ENCODE data around the gene TCERG1L.

GRCh38 chr10:131355056-131355455 lies 43.5 kb upstream of the TCERG1L start:
- TF ChIP-seq CTCF (IDR thresholded peaks at IDR 0.05): no peak
- TF ChIP-seq, protein P1, sequence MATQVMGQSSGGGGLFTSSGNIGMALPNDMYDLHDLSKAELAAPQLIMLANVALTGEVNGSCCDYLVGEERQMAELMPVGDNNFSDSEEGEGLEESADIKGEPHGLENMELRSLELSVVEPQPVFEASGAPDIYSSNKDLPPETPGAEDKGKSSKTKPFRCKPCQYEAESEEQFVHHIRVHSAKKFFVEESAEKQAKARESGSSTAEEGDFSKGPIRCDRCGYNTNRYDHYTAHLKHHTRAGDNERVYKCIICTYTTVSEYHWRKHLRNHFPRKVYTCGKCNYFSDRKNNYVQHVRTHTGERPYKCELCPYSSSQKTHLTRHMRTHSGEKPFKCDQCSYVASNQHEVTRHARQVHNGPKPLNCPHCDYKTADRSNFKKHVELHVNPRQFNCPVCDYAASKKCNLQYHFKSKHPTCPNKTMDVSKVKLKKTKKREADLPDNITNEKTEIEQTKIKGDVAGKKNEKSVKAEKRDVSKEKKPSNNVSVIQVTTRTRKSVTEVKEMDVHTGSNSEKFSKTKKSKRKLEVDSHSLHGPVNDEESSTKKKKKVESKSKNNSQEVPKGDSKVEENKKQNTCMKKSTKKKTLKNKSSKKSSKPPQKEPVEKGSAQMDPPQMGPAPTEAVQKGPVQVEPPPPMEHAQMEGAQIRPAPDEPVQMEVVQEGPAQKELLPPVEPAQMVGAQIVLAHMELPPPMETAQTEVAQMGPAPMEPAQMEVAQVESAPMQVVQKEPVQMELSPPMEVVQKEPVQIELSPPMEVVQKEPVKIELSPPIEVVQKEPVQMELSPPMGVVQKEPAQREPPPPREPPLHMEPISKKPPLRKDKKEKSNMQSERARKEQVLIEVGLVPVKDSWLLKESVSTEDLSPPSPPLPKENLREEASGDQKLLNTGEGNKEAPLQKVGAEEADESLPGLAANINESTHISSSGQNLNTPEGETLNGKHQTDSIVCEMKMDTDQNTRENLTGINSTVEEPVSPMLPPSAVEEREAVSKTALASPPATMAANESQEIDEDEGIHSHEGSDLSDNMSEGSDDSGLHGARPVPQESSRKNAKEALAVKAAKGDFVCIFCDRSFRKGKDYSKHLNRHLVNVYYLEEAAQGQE (IDR thresholded peaks at IDR 0.05; ENCODE audit: insufficient read depth in 1 of 2, low read depth in 2 of 2, low read length in 1 of 2): no peak

Data from Panc1 (cell line).